ENCODE data around the gene HNRNPD.
A peak's percentile ranks its signal among the peaks of the same experiment; 100 is the strongest.

The HNRNPD gene

GRCh38 chr4:82373816-82374625, at the start of gene HNRNPD (continued):
- TF ChIP-seq ZNF239 (tag by site-specific recombination; IDR thresholded peaks at IDR 0.05) (no peak), ZNF10 (tag by site-specific recombination; IDR thresholded peaks at IDR 0.05) (peak; percentile 14; the same call in 1 of the 2 replicates), ZNF266 (tag by site-specific recombination; IDR thresholded peaks at IDR 0.05; ENCODE audit: low read depth) (no peak), GLIS1 (tag by site-specific recombination; IDR thresholded peaks at IDR 0.05) (peak; percentile 70), ZNF18 (tag by site-specific recombination; IDR thresholded peaks at IDR 0.05) (0 out of 2 replicates have a peak, but pooled peaks have one; percentile 74), ZBTB21 (tag by site-specific recombination; IDR thresholded peaks at IDR 0.05) (peak; percentile 85), ZNF426 (tag by site-specific recombination; IDR thresholded peaks at IDR 0.05) (no peak), ZNF174 (tag by site-specific recombination; IDR thresholded peaks at IDR 0.05) (no peak), ZNF423 (tag by site-specific recombination; IDR thresholded peaks at IDR 0.05) (peak; percentile 82), ZNF768 (tag by site-specific recombination; IDR thresholded peaks at IDR 0.05) (no peak), KLF8 (tag by site-specific recombination; IDR thresholded peaks at IDR 0.05) (peak; percentile 100), KLF9 (tag by site-specific recombination; IDR thresholded peaks at IDR 0.05; ENCODE audit: low read depth) (peak; percentile 80), ZNF560 (tag by site-specific recombination; IDR thresholded peaks at IDR 0.05; ENCODE audit: borderline replicate concordance) (no peak), ZNF677 (tag by site-specific recombination; IDR thresholded peaks at IDR 0.05) (no peak), ZNF561 (tag by site-specific recombination; IDR thresholded peaks at IDR 0.05; ENCODE audit: borderline replicate concordance) (0 out of 2 replicates have a peak, but pooled peaks have one; percentile 72), ZNF114 (tag by site-specific recombination; IDR thresholded peaks at IDR 0.05) (no peak), GLI4 (tag by site-specific recombination; IDR thresholded peaks at IDR 0.05) (no peak; the same call in 1 of the 2 replicates), HOXA7 (CRISPR knock-in tag; IDR thresholded peaks at IDR 0.05; ENCODE audit: borderline replicate concordance) (no peak), ZNF747 (tag by site-specific recombination; IDR thresholded peaks at IDR 0.05) (no peak), ZBTB49 (tag by site-specific recombination; IDR thresholded peaks at IDR 0.05; ENCODE audit: low read depth) (no peak), ZNF248 (tag by site-specific recombination; IDR thresholded peaks at IDR 0.05) (no peak), ZNF664 (tag by site-specific recombination; IDR thresholded peaks at IDR 0.05) (no peak; the same call in 1 of the 2 replicates), ZNF510 (tag by site-specific recombination; IDR thresholded peaks at IDR 0.05; ENCODE audit: insufficient replicate concordance) (no peak), INSM2 (tag by site-specific recombination; IDR thresholded peaks at IDR 0.05) (peak; percentile 82), KLF16 (tag by site-specific recombination; IDR thresholded peaks at IDR 0.05) (peak; percentile 90), ZNF629 (tag by site-specific recombination; IDR thresholded peaks at IDR 0.05) (peak; percentile 90), ZSCAN16 (tag by site-specific recombination; IDR thresholded peaks at IDR 0.05) (no peak)
- TF ChIP-seq, protein P1, sequence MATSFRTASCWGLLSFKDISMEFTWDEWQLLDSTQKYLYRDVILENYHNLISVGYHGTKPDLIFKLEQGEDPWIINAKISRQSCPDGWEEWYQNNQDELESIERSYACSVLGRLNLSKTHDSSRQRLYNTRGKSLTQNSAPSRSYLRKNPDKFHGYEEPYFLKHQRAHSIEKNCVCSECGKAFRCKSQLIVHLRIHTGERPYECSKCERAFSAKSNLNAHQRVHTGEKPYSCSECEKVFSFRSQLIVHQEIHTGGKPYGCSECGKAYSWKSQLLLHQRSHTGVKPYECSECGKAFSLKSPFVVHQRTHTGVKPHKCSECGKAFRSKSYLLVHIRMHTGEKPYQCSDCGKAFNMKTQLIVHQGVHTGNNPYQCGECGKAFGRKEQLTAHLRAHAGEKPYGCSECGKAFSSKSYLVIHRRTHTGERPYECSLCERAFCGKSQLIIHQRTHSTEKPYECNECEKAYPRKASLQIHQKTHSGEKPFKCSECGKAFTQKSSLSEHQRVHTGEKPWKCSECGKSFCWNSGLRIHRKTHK (tag by site-specific recombination; IDR thresholded peaks at IDR 0.05): no peak
- TF ChIP-seq, protein P2, sequence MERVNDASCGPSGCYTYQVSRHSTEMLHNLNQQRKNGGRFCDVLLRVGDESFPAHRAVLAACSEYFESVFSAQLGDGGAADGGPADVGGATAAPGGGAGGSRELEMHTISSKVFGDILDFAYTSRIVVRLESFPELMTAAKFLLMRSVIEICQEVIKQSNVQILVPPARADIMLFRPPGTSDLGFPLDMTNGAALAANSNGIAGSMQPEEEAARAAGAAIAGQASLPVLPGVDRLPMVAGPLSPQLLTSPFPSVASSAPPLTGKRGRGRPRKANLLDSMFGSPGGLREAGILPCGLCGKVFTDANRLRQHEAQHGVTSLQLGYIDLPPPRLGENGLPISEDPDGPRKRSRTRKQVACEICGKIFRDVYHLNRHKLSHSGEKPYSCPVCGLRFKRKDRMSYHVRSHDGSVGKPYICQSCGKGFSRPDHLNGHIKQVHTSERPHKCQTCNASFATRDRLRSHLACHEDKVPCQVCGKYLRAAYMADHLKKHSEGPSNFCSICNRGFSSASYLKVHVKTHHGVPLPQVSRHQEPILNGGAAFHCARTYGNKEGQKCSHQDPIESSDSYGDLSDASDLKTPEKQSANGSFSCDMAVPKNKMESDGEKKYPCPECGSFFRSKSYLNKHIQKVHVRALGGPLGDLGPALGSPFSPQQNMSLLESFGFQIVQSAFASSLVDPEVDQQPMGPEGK (tag by site-specific recombination; IDR thresholded peaks at IDR 0.05): peak; percentile 97
